GM18508 (cell line): Measurements from ENCODE around the gene SSU72.
"Not testable (repeated sequence)": the region's sequence is repeated elsewhere in the genome, so short reads cannot be mapped to it uniquely, and the experiment has no call there.

Experiments
- ATAC-seq: cut with Tn5 transposase; IDR thresholded peaks from one replicate; pipeline ENCODE4 v1.9.1; 2021; ENCODE audit warnings: moderate number of reproducible peaks; ENCODE audit not compliant: insufficient read depth, unreplicated experiment

Gene SSU72

GRCh38 chr1:1533894-1534291 is 40.8 kb downstream of the SSU72 start:
- ATAC-seq, result not testable (repeated sequence)

- not testable (repeated sequence) for ATAC-seq
Observed at GRCh38 chr1:1533176-1533893, 41.3 kb downstream of the SSU72 start.

- ATAC-seq, result no peak
Observed at GRCh38 chr1:1531947-1532346, 42.7 kb downstream of the SSU72 start.

GRCh38 chr1:1529936-1530335 is 44.7 kb downstream of the SSU72 start:
- no peak for ATAC-seq

GRCh38 chr1:1529321-1529720 is 45.3 kb downstream of the SSU72 start:
- ATAC-seq, result no peak

GRCh38 chr1:1528301-1529267 is 46.1 kb downstream of the SSU72 start:
- no peak for ATAC-seq

GRCh38 chr1:1527092-1527816 is 47.4 kb downstream of the SSU72 start:
- no peak for ATAC-seq

GRCh38 chr1:1526476-1526875 is 48.2 kb downstream of the SSU72 start:
- not testable (repeated sequence) for ATAC-seq

GRCh38 chr1:1524750-1525383 is 49.8 kb downstream of the SSU72 start:
- ATAC-seq, result not testable (repeated sequence)

- not testable (repeated sequence) for ATAC-seq
Observed at GRCh38 chr1:1523651-1524050, 51.0 kb downstream of the SSU72 start.

GRCh38 chr1:1523226-1523625 is 51.4 kb downstream of the SSU72 start:
- not testable (repeated sequence) for ATAC-seq

GRCh38 chr1:1522536-1522935 is 52.1 kb downstream of the SSU72 start:
- ATAC-seq, result not testable (repeated sequence)

- no peak for ATAC-seq
Observed at GRCh38 chr1:1521331-1521730, 53.3 kb downstream of the SSU72 start.

- not testable (repeated sequence) for ATAC-seq
Observed at GRCh38 chr1:1519805-1520505, 54.7 kb downstream of the SSU72 start.

GRCh38 chr1:1518621-1519007 is 56.0 kb downstream of the SSU72 start:
- not testable (repeated sequence) for ATAC-seq

GRCh38 chr1:1517973-1518620 is 56.6 kb downstream of the SSU72 start:
- no peak for ATAC-seq

- not testable (repeated sequence) for ATAC-seq
Observed at GRCh38 chr1:1516923-1517322, 57.7 kb downstream of the SSU72 start.

- ATAC-seq, result not testable (repeated sequence)
Observed at GRCh38 chr1:1514376-1514775, 60.3 kb downstream of the SSU72 start.

GRCh38 chr1:1513675-1514074 is 61.0 kb downstream of the SSU72 start:
- ATAC-seq, result not testable (repeated sequence)
